CD4-positive, alpha-beta T cell treated with Interleukin-12 subunit alpha and Interleukin-12 subunit beta, for 1 hour (primary cell): Measurements from ENCODE around the gene RBBP4.

Experiments used
- DNase-seq: peaks from one replicate; pipeline ENCODE4 v3.0.0-alpha.2; 2020

Gene RBBP4

GRCh38 chr1:32724678-32725614, 73.9 kb downstream of the RBBP4 start:
- DNase-seq = no peak

- DNase-seq = no peak
These were observed 74.6 kb downstream of the RBBP4 start for GRCh38 chr1:32725615-32725982.

GRCh38 chr1:32727876-32728275, 76.9 kb downstream of the RBBP4 start:
- no peak for DNase-seq

- DNase-seq = no peak
These were observed 77.5 kb downstream of the RBBP4 start for GRCh38 chr1:32728413-32729077.

- no peak for DNase-seq
These were observed 78.4 kb downstream of the RBBP4 start for GRCh38 chr1:32729254-32730046.

GRCh38 chr1:32733582-32734321, 82.7 kb downstream of the RBBP4 start:
- no peak for DNase-seq
